Measurements from ENCODE around the gene C9. TPM values are rescaled to one million over a fixed set of nuclear protein-coding genes. Genes with fewer than 3 reads are reported as not detected.
"Not testable (repeated sequence)": the region's sequence is repeated elsewhere in the genome, so short reads cannot be mapped to it uniquely, and the experiment has no call there.

Gene C9
- total RNA-seq, 2 donors from 2014 or later = not detected

- no peak for DNase-seq (ENCODE audit: low spot score)
- no peaks in the 10 kb centered on the region for H3K27me3 ChIP-seq (replicated peaks; ENCODE audit: insufficient read depth)
- no peaks in the 10 kb centered on the region for H3K36me3 ChIP-seq
- no peak for ATAC-seq (ENCODE audit: insufficient number of reproducible peaks, low FRiP score, low read depth)
- peaks cover 40 to 52% of the 10 kb centered on the region in 2 donors for H3K4me1 ChIP-seq (ENCODE audit: control insufficient read depth in 1 of 2, low read depth in 2 of 2)
- H3K4me3 ChIP-seq = no peak overlapping the region
- TF ChIP-seq CTCF (IDR thresholded peaks at IDR 0.05) = no peak
- peak overlapping the region in 1 of 2 donors; percentile 84 for H3K27ac ChIP-seq
- no peaks in the 10 kb centered on the region for H3K9me3 ChIP-seq
Measured at GRCh38 chr5:39409033-39409432, 44.7 kb upstream of the C9 start.

GRCh38 chr5:39405083-39405843 lies 41.0 kb upstream of the C9 start:
- Histone ChIP-seq H3K4me1 (ENCODE audit: control insufficient read depth in 1 of 2, low read depth in 2 of 2) (peaks cover 22 to 48% of the 10 kb centered on the region in 2 donors), H3K27ac (no peak overlapping the region), H3K9me3 (no peaks in the 10 kb centered on the region), H3K27me3 (replicated peaks; ENCODE audit: insufficient read depth) (no peaks in the 10 kb centered on the region), H3K36me3 (no peaks in the 10 kb centered on the region), H3K4me3 (no peak overlapping the region)
- ATAC-seq (ENCODE audit: insufficient number of reproducible peaks, low FRiP score, low read depth) (no peak), DNase-seq (ENCODE audit: low spot score) (no peak)
- no peak for TF ChIP-seq CTCF (IDR thresholded peaks at IDR 0.05)

DNA sequence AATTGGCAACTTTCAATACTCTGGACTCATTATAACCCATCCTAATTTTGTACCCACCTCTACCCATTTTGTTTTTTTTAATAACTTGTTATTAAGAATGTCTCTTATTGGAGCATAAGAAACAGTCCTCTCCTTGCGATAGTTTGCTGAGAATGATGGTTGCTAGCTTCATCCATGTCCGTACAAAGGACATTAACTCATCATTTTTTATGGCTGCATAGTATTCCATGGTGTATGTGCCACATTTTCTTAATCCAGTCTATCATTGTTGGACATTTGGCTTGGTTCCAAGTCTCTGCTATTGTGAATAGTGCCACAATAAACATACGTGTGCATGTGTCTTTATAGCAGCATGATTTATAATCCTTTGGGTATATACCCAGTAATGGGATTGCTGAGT lies 39.5 kb upstream of the C9 start:
- H3K36me3 ChIP-seq; H3K9me3 ChIP-seq; ATAC-seq (ENCODE audit: insufficient number of reproducible peaks, low FRiP score, low read depth); H3K27ac ChIP-seq; H3K4me3 ChIP-seq; H3K27me3 ChIP-seq (replicated peaks; ENCODE audit: insufficient read depth); DNase-seq (ENCODE audit: low spot score): not testable (repeated sequence)
- H3K4me1 ChIP-seq (ENCODE audit: control insufficient read depth in 1 of 2, low read depth in 2 of 2) = peaks cover 27 to 48% of the 10 kb centered on the region in 2 donors

DNA sequence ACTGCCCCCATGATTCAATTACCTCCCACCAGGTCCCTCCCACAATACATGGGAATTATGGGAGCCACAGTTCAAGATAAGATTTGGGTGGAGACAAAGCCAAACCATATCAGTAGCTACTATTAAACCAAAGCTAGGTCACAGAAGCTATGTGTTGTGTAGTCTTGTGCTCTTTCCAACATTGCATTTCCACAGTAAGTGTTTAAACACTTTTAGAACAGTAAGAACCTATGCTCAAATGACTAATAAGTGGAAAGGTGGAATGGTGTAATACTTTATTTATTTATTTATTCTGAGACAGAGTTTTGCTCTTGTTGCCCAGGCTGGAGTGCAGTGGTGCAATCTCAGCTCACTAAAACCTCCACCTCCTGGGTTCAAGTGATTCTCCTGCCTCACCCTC lies 37.8 kb upstream of the C9 start:
- not testable (repeated sequence) for DNase-seq (ENCODE audit: low spot score); H3K9me3 ChIP-seq; H3K36me3 ChIP-seq; ATAC-seq (ENCODE audit: insufficient number of reproducible peaks, low FRiP score, low read depth); H3K4me3 ChIP-seq; H3K27me3 ChIP-seq (replicated peaks; ENCODE audit: insufficient read depth)
- Histone ChIP-seq H3K4me1 (ENCODE audit: control insufficient read depth in 1 of 2, low read depth in 2 of 2) (peaks cover 36 to 46% of the 10 kb centered on the region in 2 donors), H3K27ac (peak overlapping the region in 1 of 2 donors; percentile 16)

- no peaks in the 10 kb centered on the region for H3K9me3 ChIP-seq
- H3K27ac ChIP-seq = peak overlapping the region; percentile 82 to 87
- no peak for ATAC-seq (ENCODE audit: insufficient number of reproducible peaks, low FRiP score, low read depth)
- no peaks in the 10 kb centered on the region for H3K36me3 ChIP-seq
- H3K27me3 ChIP-seq (replicated peaks; ENCODE audit: insufficient read depth) = no peaks in the 10 kb centered on the region
- no peak overlapping the region for H3K4me3 ChIP-seq
- TF ChIP-seq CTCF (IDR thresholded peaks at IDR 0.05) = no peak
- no peak for DNase-seq (ENCODE audit: low spot score)
- peaks cover 36 to 50% of the 10 kb centered on the region in 2 donors for H3K4me1 ChIP-seq (ENCODE audit: control insufficient read depth in 1 of 2, low read depth in 2 of 2)
Measured at GRCh38 chr5:39400713-39401578, 36.7 kb upstream of the C9 start.
